ENCODE data around the gene DBF4B.

DBF4B gene

DNA sequence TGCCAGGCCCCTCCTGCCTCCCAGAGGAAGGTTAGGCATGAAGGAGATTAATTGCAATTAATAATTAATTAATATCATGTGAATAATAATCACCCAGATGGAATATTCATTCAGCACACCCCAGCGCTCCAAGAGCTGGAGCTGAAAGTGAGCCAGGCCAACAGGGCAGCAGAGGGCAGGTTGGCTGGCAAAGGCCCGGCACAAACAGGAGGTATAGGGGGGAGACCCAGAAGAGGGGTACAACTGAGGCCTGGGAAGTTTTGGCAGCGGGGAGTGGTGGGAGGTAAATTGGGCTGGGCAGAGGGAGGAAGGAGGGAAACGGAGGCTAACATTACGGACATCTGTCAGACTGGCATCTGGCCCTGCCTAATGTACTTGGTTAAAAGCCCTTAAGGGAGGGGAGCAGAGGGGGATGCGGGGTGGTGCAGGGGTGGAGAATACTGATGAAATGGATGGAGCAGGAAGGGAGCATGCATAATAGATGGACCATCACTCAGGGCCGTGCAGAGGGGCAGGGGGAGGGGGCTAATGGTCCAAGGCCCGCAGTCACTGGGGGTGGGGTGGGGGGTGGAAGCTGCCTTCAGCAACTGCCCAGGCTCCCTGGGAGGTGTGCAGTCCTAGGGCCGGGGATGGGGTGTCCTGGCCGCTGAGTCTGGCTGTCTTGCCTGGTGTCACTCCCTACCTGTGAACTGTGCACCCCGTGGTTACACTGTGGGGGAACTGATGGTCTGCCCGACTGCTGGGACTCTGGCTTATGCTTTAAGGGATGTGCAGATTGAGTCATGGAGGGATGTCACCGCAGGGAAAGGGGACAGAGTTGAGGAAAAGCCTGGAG is 52.2 kb downstream of the DBF4B start:
- no peak for DNase-seq

DNA sequence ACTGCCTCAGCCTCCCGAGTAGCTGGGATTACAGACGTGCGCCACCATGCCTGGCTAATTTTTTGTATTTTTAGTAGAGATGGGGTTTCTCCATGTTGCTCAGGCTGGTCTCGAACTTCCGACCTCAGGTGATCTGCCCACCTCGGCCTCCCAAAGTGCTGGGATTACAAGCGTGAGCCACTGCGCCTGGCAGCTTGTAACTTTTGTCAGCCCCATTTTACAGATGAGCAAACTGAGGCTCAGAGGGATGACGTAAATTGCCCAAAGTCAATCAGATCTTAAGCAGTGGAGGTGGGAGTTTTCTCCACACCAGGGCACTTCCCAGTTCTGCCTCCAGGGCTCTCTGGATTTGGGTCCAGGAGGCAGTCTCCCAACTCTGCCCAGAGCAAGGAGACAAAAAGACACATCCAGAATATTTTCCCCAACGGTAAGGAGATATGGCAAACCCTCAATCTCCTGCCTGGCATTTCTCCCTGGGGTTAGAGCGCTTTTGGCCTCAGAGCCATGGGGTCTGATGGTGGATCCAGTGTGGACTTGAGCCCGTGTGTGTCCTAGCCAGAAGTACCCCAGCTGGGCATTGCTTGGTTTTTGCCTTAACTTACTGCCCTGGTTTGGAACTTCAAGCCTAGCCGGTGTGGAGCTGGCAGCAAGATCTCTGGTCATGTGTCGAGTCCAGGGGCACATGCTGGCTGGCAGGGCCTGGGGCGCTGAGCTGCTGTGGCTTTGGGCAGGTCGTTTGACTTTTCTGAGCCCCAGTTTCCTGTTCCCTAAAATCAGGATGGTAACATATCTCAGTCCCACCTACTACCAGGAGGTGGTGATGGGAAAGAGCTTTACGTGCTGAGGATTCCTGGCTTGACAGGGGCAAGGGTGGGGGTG is 53.7 kb downstream of the DBF4B start:
- DNase-seq, result no peak

DNA sequence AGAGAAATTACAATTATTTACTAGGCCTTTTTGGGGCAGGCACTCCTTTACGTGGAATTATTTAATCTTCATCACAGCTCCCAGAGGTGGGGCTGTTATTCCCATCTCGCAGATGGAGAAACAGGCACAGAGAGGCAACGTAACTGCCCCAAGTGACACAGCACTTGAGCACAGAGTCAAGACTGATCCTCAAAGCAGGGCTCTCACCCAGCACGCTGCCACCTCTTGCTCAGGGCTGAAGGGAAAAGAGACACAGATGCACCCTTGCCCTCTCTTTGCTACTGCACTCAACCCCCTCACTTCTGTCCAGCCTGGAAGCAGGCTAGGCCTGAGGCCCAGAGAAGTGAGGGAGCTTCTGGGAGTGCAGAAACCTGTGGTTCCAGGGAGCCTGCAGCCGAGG is 54.7 kb downstream of the DBF4B start:
- no peak for DNase-seq

DNA sequence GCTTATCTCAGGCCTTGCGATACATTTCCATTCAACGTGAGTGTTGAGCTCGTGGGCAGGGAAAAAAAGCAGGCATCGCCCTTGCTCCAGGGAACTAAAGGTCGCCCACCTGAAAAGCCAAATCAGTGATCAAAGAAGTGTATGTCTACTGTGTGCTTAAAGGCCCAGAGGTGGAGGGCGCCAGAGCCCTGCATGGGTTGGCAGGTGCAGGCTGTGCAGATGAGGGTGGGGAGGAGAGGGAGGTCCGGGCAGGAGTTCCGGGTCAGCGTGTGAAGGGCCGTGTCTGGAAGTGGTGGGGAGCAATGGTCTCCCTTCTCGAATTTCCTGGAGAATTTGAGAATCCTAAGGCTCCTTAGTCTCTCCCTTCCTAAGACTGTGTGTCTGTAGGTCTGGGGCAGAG is 57.5 kb downstream of the DBF4B start:
- DNase-seq, result no peak

DNA sequence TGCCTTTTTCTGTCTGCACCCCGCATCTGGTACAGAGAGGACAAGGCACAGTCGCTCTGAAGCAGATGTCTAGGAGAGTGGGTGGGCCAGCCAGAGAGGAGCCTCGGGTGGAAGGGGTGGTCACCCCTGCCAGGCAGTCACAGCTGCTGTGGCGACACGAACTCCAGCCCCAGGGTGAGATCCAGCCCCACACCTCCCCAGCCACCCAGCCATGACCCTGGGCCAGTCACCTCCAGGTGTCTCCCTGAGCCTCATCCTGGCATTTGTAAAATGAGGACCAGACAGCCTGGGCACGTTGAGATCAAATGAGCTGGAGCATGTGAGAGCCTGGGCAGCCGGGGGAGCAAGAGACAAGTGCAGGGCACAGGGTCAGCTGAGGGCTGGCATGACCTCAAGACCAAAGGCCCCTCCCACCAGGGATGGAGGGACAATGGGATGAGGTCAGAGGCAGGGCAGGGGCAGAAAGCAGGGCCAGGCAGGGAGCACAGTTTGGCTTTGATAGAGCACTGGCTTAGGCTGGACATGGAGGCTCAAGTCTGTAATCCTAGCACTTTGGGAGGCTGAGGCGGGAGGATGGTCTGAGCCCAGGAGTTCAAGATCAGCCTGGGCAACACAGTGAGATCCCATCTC is 58.1 kb downstream of the DBF4B start:
- no peak for DNase-seq

DNA sequence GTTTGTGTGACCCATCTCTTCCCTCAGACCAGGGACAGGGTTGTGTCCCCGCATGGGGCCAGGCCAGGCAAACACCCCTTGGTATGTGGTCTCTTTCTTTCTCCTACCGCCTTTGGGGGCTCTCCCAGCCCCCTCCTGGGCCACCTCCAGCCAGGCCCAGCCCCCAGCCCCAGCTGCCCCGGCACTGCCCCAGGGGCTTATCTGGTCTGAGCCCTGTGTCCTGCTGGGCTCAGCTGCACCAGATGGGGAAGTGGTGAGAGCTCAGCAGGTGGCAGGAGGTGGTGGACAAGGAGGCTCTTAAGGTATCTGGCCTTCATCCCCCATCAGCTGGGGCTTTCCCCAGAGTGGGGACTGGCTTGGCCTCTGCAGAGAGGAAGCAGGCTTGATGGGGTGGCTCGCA is 59.0 kb downstream of the DBF4B start:
- no peak for DNase-seq

DNA sequence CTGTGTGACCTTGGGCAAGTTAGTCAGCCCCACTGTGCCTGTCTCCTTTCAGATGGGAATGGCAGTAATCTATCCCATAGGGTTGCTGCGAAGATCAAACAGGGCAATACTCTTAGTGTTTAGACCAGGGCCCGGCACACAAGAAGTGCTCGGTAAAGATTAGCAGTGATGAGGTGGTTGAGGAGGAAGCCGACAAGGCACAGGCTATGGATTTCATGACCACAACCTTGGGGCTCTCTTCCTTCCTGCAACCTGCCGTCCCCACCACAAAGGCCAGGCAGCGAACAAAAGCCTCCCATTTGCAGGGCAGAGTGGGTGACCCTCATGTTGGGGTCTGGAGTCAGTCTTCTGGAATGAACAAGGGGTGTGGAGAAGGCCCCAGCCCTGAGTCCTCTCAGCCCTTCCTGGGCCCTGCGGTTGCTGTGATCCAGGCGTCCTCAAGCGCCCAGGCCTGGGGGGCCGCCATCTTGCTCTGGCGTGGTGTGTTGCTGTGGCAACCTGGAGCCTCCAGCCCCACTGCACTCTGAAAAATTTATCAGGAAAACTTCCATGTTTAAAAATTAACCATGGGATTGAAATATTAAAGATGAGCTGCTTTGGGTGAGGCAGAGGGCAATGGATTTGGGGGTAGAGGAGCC is 60.2 kb downstream of the DBF4B start:
- no peak for DNase-seq

DNA sequence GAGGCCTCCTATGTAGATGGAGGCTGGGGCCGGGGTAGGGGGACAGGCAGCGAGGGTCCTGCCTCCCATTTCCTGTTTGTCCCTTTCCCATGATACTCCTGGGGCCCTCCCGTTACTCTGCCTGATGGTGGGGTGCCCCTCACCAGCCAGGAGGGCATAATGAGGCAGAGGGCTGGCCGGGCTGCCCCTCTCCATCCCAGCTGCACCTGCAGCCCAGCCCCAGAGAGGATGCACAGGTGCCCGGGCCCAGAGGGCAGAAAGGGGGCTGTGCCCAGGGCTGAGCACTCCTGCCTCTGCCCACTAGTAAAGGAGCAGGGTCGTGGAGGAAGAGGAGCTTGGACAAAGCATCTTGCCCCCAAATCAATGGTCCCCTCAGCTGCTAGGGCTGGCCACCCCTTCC is 60.8 kb downstream of the DBF4B start:
- no peak for DNase-seq

DNA sequence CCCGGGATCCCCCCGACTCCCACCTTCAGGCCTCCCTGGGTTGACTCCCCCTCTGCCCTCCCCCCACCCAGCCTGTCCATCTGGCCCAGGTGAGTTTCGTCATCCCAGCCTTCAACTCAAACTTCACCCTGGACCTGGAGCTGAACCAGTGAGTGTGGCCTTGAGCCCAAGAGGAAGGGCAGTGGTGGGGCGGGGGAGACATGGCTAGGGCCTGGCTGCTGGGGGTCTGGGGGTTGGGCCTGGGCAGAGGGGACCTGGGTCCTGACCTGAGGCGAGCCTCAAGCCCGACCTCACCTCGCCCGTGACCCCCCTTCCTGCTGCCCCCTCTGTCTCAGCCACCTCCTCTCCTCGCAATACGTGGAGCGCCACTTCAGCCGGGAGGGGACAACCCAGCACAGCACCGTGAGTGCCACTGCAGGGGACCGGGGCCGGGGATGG is 61.2 kb downstream of the DBF4B start:
- no peak for DNase-seq

DNA sequence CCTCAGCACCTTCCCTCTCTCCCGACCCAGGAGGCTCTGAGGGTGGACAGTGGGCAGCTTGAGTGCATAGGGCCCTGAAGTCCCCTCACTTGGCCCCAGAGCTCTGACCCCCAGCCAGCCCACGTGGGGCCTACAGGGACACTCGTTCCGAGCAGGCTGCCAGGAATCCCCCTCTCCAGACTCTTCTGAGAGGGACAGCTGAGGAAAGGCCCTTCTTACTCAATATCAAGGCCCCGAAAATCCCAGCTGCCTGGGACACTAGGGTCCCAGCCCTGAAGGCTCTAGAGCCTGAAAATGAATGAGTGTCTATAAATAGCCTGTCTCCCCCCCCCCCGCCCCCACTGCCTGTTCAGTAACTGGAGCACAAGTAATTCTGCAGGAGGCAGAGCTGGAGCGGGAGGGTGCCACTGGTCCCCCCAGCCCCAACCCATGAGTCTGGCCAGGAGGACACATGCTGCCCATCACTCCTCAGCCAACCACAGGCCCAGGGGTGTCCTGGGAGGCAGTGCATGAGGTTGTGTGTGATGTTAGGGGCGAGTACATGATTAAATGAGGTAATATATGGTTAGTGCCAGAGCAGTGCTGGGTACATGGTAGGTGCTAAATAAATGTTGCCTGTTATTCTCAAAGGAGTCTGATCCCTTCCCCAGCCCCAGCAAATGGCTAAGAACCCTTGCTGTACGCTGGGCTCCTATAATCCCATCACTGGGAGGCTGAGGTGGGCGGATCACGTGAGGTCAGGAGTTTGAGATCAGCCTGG is 61.9 kb downstream of the DBF4B start:
- no peak for DNase-seq

DNA sequence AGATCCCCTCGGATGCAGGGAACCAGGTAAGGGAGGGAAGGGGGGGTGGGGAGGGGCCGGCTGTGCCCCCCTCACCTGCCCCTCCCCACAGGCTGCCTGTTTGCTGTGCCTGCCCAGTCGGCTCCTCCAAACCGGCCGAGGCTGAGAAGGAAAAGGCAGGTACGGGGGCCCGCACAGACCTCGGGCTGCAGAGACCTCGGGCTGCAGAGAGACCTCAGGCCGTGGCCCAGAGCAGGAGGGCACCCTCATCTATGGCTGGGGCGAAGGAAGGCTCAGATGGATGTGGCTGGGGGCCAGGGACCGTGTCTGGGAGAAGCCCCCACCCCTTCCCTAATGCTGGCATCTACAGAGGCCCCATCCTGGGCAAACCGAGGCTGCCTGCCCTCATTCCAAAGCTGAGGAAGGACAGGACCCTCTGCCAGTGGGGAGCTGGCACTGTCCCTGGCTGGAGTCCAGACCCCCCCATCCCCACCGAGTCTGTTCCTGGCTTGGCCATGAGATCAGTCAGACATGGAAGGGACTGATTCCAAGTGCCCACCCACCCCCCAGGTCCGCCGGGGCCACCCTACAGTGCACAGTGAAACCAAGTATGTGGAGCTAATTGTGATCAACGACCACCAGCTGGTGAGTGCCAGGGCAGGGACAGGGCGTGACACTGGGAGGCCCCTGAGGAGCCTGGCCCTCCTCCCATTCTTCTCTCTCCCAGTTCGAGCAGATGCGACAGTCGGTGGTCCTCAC is 64.0 kb downstream of the DBF4B start:
- no peak for DNase-seq

DNA sequence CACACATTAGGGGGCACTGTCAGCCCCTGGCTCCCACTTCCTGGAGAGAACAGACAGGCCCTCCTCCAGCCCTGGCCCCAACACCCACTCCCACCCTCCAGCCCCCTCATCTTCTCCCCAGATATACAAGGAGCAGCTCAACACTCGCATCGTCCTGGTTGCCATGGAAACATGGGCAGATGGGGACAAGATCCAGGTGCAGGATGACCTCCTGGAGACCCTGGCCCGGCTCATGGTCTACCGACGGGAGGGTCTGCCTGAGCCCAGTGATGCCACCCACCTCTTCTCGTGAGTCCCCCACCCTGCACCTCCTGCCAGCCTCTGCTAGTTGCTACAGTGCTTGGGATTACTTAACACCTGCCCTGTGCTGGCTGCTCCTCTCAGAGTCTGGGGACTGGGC is 64.7 kb downstream of the DBF4B start:
- DNase-seq, result no peak

DNA sequence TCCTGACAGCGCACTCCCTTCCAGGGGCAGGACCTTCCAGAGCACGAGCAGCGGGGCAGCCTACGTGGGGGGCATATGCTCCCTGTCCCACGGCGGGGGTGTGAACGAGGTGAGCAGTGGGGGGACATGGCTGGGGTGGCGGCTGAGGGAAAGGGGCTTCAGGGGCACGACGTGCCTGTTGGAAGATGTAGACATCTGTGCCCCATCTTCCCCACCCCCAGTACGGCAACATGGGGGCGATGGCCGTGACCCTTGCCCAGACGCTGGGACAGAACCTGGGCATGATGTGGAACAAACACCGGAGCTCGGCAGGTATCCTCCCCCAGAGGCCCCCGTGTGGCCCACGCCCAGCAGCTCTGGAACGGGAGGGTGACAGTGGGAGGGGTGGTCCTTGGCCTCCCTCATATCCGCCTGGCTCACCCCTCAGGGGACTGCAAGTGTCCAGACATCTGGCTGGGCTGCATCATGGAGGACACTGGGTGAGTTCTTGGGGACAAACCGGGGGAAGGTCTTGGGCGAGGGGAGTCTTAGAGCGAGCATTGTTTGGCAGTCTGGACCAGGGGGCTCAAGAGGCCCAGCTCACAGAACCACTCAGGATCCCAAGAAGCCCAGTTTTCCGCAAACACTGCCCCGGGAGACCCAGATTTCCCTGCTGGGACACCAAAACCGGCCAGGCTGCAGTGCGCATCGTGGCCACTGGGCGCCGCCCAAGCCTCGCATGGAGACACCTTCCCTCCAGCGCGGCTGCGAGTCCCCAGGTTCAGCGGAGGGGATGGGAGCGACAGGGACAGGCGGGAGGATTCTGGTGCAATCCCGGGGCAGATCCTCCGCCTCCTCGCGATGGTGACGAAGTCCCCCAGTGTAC is 66.0 kb downstream of the DBF4B start:
- DNase-seq, result peak; percentile 88

DNA sequence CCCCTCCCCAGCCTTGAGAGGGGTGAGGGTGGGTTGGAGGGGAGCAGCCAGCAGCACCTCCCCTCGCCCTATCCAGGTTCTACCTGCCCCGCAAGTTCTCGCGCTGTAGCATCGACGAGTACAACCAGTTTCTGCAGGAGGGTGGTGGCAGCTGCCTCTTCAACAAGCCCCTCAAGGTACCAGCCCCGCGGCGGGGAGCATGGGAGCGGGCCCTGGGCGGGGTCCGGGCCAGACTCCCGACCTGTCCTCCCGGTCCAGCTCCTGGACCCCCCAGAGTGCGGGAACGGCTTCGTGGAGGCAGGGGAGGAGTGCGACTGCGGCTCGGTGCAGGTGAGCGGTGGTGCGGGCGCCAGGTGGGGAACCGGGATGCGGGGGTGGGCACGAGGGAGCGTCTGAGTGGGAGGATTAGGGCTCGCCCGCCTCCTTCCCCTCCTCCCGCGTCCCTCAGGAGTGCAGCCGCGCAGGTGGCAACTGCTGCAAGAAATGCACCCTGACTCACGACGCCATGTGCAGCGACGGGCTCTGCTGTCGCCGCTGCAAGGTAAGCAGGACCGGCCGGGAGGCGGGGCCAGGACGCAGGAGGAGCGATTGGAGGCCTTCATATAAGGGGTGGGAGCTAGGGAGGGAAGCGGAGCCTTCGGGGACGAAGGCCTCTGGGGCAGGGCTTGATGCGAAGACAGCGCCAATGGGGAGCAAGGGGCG is 66.8 kb downstream of the DBF4B start:
- no peak for DNase-seq

DNA sequence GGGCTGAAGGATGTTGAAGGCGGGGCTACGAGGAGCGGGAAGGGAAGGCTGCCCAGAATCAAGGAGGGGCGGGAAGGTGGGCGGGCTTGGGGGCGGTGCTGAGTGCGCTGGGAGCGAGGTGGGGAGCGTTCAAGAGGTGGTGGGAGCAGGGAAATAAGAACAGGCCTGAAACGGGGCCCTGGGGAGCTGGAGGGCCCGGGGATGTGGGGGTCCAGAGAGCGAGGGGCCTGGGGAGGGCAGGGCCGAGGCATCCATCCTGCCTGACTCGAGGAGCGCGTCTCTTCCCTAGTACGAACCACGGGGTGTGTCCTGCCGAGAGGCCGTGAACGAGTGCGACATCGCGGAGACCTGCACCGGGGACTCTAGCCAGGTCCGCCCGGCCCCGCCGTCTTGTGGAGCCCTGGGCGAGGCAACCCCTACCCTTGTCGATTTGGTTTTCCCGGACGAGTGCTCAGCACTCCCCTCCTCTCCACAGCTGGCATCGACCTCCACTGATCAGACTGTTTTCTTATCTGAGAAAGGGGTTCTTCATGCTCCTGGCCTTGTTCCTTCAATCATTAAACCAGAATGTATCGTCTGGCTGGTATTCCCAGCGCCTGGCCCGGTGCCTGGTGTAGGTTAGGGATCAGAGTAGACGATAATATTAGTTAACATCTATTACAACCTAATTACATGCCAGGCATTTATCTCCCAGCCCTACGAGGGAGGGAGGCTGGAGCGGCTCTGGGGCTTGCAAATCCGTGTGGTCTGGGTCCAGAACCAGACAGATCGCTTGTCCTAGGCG is 67.6 kb downstream of the DBF4B start:
- peak; percentile 96 for DNase-seq

DNA sequence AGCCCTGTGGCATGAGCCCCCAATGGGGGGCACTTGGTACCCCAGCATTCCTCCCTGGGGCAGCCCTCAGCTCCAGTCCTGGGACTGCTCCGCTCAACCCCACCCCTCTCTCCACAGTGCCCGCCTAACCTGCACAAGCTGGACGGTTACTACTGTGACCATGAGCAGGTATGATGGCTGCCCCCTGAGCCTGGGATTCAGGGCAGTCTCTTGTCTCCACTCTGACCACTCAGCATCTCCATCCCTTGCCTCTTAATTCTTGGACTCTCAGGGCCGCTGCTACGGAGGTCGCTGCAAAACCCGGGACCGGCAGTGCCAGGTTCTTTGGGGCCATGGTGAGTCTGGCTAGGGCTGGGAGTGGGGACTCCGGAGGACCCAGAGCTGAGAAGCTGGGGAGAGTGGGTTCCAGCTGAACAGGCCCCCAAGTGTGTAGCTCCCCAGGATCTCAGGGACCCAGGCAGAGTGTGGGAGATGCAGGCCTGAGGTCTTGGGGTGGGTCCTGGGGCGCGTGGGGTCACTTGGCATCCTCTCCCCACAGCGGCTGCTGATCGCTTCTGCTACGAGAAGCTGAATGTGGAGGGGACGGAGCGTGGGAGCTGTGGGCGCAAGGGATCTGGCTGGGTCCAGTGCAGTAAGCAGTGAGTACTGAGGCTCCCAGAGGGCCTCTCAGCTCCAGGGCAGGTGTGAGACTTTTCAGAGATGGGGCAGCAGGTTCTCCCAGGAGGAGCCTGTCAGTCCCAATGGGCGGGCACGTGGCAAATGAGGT is 68.3 kb downstream of the DBF4B start:
- no peak for DNase-seq

DNA sequence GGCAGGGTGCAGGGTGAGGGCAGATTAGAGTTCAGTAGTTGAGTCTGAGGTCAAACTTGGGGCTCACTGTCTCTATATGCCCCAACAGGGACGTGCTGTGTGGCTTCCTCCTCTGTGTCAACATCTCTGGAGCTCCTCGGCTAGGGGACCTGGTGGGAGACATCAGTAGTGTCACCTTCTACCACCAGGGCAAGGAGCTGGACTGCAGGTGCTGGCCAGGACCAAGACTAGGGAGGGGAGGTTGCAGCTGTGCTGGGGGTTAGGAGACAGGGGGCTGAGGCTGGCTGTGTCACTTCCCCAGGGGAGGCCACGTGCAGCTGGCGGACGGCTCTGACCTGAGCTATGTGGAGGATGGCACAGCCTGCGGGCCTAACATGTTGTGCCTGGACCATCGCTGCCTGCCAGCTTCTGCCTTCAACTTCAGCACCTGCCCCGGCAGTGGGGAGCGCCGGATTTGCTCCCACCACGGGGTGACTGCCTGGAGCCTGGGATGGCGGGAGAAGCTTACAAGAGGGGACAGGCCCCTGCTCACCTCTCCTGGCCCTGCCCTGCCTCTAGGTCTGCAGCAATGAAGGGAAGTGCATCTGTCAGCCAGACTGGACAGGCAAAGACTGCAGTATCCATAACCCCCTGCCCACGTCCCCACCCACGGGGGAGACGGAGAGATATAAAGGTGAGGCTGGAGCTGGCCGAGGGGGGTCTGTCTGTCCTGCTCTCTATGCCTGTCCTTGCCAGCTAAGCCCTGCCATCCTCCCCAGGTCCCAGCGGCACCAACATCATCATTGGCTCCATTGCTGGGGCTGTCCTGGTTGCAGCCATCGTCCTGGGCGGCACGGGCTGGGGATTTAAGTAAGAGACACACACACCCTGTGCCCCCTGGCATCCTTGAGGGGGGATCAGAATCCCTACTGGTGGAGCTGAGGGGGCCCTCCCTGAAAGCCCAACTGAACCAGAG is 69.2 kb downstream of the DBF4B start:
- DNase-seq, result no peak

All from right hindlimb (tissue), 1 donor.